Measurements from ENCODE around the gene PKP1. TPM values are rescaled to one million over a fixed set of nuclear protein-coding genes. Genes with fewer than 3 reads are reported as not detected.
A peak's percentile ranks its signal among the peaks of the same experiment; 100 is the strongest.

The PKP1 gene
- total RNA-seq, 4 donors from 2014 or later = 0.11 to 0.94 (median 0.54) TPM; not detected in 1

DNA sequence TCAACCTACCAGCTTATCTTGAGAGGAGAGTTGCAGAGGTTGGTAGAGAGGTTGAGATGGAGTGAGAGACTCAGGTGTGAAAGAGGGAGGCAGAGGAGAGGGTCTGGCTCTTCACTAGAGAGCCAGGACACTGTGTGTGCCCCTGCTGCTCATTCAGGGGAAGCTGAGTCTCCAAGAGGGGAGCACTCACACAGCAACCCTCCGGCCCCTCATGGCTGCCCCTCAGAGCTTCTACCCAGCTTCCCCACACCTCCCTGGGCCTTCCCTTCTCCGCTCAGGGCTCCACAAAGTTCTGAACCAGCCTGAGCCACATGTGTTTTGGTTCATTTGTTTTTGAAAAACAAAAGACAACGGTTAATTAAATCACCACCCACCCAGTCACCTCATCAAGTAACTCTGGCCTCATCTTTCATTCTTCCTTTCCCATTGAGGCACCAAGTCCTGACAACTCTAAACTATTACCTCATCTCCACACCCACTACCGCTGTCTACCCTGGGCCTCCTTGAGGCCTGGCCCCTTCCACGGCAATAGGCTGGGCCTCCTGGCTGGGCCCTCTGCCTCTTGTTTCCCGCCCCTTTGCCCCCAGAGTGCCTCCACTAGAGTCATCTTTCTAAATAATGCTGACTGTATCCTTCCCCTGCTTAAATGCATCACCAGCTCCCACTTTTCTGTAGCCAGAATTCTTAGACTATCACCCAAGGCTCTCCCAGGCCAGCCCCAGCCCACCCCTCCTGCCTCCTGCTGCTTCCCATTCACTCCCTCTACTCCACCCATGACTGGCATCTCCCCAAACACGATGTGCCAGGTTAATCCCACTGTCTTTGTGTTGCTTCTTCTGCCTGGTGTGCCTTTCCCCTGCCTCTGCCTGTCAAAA is 61.1 kb downstream of the PKP1 start:
- Histone ChIP-seq H3K27ac (no peak overlapping the region), H3K27me3 (no peaks in the 10 kb centered on the region), H3K4me1 (no peaks in the 10 kb centered on the region), H3K36me3 (no peaks in the 10 kb centered on the region), H3K9me3 (no peaks in the 10 kb centered on the region), H3K4me3 (replicated peaks in 1 of 3) (no peak overlapping the region)
- intact Hi-C loops (cut with DNase I) = no loop called here
- no peak for DNase-seq
- WGBS, 2 donors = 73 to 74% methylated on average over 7 of the region's 7 CpGs
- TF ChIP-seq, protein P1, sequence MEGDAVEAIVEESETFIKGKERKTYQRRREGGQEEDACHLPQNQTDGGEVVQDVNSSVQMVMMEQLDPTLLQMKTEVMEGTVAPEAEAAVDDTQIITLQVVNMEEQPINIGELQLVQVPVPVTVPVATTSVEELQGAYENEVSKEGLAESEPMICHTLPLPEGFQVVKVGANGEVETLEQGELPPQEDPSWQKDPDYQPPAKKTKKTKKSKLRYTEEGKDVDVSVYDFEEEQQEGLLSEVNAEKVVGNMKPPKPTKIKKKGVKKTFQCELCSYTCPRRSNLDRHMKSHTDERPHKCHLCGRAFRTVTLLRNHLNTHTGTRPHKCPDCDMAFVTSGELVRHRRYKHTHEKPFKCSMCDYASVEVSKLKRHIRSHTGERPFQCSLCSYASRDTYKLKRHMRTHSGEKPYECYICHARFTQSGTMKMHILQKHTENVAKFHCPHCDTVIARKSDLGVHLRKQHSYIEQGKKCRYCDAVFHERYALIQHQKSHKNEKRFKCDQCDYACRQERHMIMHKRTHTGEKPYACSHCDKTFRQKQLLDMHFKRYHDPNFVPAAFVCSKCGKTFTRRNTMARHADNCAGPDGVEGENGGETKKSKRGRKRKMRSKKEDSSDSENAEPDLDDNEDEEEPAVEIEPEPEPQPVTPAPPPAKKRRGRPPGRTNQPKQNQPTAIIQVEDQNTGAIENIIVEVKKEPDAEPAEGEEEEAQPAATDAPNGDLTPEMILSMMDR (IDR thresholded peaks at IDR 0.05) = no peak
- TF ChIP-seq POLR2A (IDR thresholded peaks at IDR 0.05) = no peak

DNA sequence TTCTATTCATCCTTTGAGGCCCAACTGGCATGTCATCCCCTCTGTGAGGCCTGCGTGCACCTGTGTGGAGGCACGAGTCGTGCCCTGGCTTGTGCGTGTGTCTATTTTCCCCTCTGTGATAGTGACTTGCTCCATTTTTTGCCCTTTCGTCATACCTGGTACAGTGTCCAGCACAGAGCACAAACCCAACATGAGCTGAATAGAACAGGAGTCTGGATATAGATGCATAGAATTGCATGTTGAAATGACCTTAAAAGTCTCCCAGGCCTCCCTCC is 61.7 kb downstream of the PKP1 start:
- TF ChIP-seq, protein P1 (IDR thresholded peaks at IDR 0.05) = no peak
- no peak for TF ChIP-seq POLR2A (IDR thresholded peaks at IDR 0.05)
- DNase-seq = no peak
- WGBS, 2 donors = 85 to 93% methylated on average over 5 of the region's 5 CpGs
- Histone ChIP-seq H3K4me1 (no peaks in the 10 kb centered on the region), H3K36me3 (no peaks in the 10 kb centered on the region), H3K27me3 (no peaks in the 10 kb centered on the region), H3K27ac (no peak overlapping the region), H3K9me3 (no peaks in the 10 kb centered on the region), H3K4me3 (replicated peaks in 1 of 3) (no peak overlapping the region)
- intact Hi-C loops (cut with DNase I) = no loop called here

DNA sequence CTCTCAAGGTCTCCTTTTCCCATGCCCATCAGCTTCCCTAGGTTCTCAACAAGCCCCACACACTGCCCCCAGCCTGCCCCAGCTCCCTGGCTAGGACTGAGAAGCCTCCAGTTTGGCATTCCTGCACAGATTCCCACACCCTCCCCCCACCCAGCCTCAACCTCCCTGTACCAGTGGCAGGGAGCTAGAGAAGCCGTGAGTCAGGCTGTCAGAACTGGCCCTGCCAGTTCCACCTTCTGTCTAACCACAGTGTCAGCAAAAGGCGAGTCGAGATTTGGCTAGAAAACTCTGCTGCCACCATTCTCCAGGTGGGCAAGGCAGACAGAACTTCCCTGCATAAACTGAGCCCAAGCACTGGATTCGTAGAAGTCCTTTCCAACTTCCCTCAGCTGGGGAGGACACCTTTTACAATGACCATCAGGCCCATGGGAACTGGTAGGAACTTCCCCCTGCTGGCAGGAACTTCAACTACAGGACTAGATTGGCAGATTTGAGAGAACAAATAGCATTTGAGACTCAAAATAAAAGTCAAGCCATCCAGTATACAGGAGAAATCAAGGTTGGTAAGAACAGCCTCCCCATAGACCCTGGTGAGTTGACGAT is 63.1 kb downstream of the PKP1 start:
- no peak overlapping the region for H3K27ac ChIP-seq
- no peak for TF ChIP-seq POLR2A (IDR thresholded peaks at IDR 0.05)
- TF ChIP-seq, protein P1 (IDR thresholded peaks at IDR 0.05) = peak in 4 of 6 experiments; percentile 53 to 60 (median 56)
- intact Hi-C loops (cut with DNase I) = no loop called here
- H3K9me3 ChIP-seq = no peaks in the 10 kb centered on the region
- 48 to 60% methylated on average over 5 of the region's 5 CpGs for WGBS, 2 donors
- DNase-seq = peak; percentile 54 to 60
- H3K4me1 ChIP-seq = no peaks in the 10 kb centered on the region
- no peaks in the 10 kb centered on the region for H3K36me3 ChIP-seq
- H3K27me3 ChIP-seq = no peaks in the 10 kb centered on the region
- H3K4me3 ChIP-seq (replicated peaks in 1 of 3) = no peak overlapping the region

DNA sequence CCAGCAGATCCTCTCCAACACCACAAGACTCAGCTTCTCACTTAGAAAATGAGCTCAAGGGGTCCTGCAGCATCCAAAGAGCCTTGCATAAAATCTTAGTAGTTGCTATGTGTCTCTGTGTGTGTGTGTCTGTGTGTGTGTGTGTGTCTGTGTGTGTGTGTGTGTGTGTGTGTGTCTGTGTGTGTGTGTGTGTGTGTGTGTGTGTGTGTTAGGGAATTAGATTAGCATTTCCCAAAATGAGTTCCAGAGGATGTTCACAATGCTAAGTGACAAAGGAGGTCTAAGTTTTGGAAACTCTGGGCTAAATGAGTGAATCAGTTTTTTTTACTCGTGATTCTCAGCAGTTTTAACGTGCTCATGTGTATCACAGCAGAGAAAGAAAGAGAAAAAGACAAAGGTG is 63.7 kb downstream of the PKP1 start:
- no peak overlapping the region for H3K4me3 ChIP-seq (replicated peaks in 1 of 3)
- H3K27me3 ChIP-seq = no peaks in the 10 kb centered on the region
- intact Hi-C loops (cut with DNase I) = no loop called here
- no peaks in the 10 kb centered on the region for H3K4me1 ChIP-seq
- H3K36me3 ChIP-seq = no peaks in the 10 kb centered on the region
- H3K27ac ChIP-seq = no peak overlapping the region
- WGBS, 2 donors = 37 to 50% methylated on average over 2 of the region's 2 CpGs
- TF ChIP-seq, protein P1 (IDR thresholded peaks at IDR 0.05) = no peak
- no peak for TF ChIP-seq POLR2A (IDR thresholded peaks at IDR 0.05)
- H3K9me3 ChIP-seq = no peaks in the 10 kb centered on the region
- DNase-seq = no peak

DNA sequence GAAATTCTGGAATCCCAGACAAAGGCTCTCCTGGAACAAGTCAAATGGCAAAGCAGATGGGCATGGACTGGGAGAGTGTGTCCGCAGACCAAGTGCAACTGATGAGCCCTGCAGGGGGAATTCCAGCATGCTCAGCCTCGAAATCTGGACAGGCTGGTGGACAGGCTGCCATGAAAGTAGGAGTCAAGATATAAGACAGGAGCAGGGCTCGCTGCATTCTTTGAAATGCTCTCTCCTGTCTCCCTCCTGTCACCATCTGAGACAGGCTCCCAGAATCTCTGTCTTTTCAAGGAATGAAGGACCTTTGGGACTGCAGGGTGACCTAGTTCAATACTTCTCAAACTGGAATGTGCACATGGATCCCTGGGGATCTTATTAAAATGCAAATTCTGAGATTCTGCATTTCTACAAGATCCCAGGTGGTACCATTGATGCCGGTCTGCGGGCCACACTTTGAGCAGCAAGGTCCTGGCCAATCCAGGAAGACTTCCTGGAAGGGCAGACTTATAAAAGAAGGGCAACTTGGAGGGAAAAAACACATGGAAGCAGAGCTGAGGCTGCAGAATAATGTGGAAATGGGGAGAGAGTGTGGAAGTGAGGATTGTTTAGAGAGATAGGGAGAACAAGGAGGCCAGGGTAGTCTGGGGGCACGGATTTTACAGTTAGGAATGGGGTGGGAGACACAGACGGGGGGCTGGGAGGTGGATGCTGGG is 64.3 kb downstream of the PKP1 start:
- DNase-seq = no peak
- Histone ChIP-seq H3K9me3 (no peaks in the 10 kb centered on the region), H3K27me3 (no peaks in the 10 kb centered on the region), H3K27ac (no peak overlapping the region), H3K36me3 (no peaks in the 10 kb centered on the region), H3K4me3 (replicated peaks in 1 of 3) (no peak overlapping the region), H3K4me1 (no peaks in the 10 kb centered on the region)
- intact Hi-C loops (cut with DNase I) = no loop called here
- WGBS, 2 donors = 31 to 37% methylated on average over 7 of the region's 7 CpGs
- TF ChIP-seq POLR2A (IDR thresholded peaks at IDR 0.05) = no peak
- TF ChIP-seq, protein P1 (IDR thresholded peaks at IDR 0.05) = no peak
